ENCODE results near the gene SIPA1L3.

DNA sequence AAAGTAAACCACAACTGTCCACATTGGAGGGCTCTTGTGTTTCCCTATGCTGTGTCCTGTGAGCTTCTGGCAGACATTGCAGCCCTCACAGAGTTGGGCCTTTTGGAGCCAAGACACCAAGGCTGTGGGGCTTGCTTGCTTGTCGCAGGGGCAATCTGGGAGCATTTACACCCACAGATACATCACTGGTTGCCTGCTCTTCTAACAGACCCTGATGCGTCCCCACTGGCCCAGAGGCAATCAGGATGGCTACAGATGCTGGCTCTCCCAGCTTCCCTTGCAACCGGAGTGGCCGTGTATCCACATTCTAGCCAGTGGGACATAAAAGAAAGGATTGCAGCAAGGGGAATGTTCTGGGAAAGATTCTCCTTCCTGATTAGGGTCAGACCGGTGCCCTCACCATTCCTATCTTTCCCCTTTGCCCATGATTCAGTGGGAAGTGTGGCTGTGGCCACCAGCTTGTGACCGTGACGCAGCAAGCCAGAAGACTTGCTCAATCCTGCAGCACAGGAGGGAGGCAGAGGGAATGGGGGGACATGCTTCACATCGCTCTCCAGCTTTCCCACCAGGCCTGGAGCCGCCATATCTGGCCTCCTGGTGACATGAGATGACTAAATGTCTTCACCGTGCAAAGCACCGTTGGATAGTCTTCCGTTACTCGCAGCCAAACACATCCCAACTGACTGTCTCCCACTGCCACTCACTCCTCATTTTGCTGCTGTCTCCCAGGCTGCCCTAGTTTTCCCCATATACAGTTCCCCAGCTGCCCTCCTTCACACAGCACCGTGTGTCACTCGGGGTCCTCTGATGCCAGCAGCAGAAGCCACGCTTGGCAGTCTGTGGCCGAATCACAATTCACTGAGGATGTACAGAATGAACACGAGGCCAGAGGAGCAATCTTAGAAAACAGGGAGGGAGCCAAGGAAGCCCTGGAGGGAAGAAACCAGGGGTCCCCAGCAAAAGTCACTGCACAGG is 166.1 kb downstream of the SIPA1L3 start:
- TF ChIP-seq ZNF274 (IDR thresholded peaks at IDR 0.05; ENCODE audit: low read depth, low read length), result no peak
- TF ChIP-seq SUZ12 (IDR thresholded peaks at IDR 0.05; ENCODE audit: extremely low read depth, insufficient read depth, insufficient read length), result no peak
- no peak for TF ChIP-seq YY1 (IDR thresholded peaks at IDR 0.05; ENCODE audit: insufficient read depth, insufficient read length)
